ENCODE data around the gene RAB34. TPM values are rescaled to one million over a fixed set of nuclear protein-coding genes. Genes with fewer than 3 reads are reported as not detected.

RAB34 gene
- total and polyA plus RNA-seq, 7 donors = 7.8 to 21.0 (median 9.1) TPM

DNA sequence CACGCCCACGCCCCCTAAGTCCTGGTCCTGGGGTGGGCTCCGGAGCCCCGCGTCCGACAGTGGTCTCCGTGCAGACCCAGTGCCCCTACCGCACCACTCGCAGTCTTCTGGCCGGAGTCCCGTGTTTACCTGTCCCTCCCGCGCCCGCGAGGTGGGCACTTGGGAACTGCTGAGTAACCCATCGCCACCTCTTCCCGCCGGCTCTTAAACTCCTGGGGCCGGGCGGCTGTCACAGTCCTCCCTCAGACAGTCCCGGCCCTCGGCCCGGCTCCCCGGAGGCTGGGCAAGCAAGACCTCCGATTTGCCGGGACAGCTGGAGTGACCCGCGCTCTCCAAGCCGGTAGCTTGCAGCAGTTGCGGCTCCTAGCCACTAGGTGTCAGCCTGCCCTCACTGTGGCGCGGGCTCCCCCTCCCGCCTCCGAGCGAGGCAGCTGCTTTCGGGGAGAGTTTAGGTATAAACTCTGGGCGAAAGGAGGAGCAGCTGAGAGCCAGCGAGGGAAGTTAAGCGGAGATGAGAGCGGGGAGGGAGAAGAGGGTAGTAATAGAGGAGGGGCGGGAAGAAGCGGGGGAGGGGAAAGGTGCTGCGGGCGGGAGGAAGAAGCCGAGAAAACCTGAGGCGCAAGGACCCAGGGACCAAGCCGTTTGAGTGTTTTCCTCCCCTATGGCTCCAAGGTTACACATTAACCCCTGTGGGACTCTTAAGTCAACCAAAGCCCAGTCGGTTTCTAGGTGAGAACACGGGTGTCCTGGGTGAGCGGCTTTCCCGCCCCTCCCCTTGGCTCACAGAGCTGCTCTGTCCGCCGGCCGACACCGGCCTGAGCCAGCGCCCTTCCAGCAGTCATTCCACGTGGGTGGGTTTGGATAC, 9.2 kb upstream of the RAB34 start:
- 0% methylated on average over 56 to 57 of the region's 57 CpGs for WGBS, 3 donors
- ATAC-seq (peak; percentile 70 to 79 (median 75)), DNase-seq (peak; percentile 92 to 95)
- peaks cover 28% of the 10 kb centered on the region for H3K4me1 ChIP-seq
- peak overlapping the region; percentile 80 for H3K4me3 ChIP-seq
- intact Hi-C loops (cut with DNase I) = loop anchor here (1.0 to 10.0 kb wide), 3 partner anchors 23 to 388 kb away; partner anchors contain the start of gene DHRS13 (in 1 of the 2)
- peak overlapping the region; percentile 59 for H3K27ac ChIP-seq
- TF ChIP-seq CTCF (IDR thresholded peaks at IDR 0.05) = peak; percentile 99
- no peaks in the 10 kb centered on the region for H3K27me3 ChIP-seq (ENCODE audit: insufficient read depth in 3 of 3, low read length in 2 of 3)
- peaks cover 0 to 32% of the 10 kb centered on the region in 2 donors for H3K36me3 ChIP-seq (ENCODE audit: insufficient read depth in 1 of 2, low read depth in 1 of 2)
- H3K9me3 ChIP-seq = no peaks in the 10 kb centered on the region

DNA sequence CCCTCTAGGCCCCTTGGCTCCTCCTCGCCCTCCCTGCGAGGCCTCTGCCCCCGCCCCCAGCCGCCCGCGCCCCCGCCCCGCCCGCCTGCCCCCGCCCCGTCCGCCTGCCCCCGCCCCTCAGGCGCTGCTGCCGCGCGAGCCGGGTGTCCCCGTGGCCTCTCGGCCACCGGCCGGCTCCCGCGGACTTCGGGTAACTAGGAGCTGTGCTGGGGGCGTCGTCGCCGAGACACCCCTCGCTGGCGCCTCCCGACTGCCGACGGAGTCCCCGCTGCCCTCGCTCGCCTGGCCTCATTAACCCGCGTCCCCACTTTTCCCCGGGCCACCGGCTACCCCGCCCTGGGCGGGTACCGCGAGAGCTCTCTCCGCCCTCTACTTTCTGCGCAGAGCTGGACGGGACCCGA, 8.6 kb upstream of the RAB34 start, which contains the start of gene TLCD1:
TLCD1 (minus strand) TSS at position 8 of the 401 bp plus-strand sequence. CDS start 136 bp downstream, outside the sequence.
- peak; percentile 69 to 79 for DNase-seq
- Histone ChIP-seq H3K36me3 (ENCODE audit: insufficient read depth in 1 of 2, low read depth in 1 of 2) (peaks cover 0 to 38% of the 10 kb centered on the region in 2 donors), H3K4me1 (peaks cover 35% of the 10 kb centered on the region), H3K27ac (peak within 1 kb of the TSS; percentile 59), H3K9me3 (no peaks in the 10 kb centered on the region), H3K27me3 (ENCODE audit: insufficient read depth in 3 of 3, low read length in 2 of 3) (no peaks in the 10 kb centered on the region), H3K4me3 (peak within 1 kb of the TSS; percentile 80)
- no peak for TF ChIP-seq CTCF (IDR thresholded peaks at IDR 0.05)
- WGBS, 3 donors = 1% methylated on average over 16 to 49 of the region's 49 CpGs
- peak; percentile 8 to 33 (median 8) for ATAC-seq
- intact Hi-C loops (cut with DNase I) = loop anchor here (1.0 to 10.0 kb wide), 3 partner anchors 24 to 389 kb away; partner anchors contain the start of gene DHRS13 (in 1 of the 2)

DNA sequence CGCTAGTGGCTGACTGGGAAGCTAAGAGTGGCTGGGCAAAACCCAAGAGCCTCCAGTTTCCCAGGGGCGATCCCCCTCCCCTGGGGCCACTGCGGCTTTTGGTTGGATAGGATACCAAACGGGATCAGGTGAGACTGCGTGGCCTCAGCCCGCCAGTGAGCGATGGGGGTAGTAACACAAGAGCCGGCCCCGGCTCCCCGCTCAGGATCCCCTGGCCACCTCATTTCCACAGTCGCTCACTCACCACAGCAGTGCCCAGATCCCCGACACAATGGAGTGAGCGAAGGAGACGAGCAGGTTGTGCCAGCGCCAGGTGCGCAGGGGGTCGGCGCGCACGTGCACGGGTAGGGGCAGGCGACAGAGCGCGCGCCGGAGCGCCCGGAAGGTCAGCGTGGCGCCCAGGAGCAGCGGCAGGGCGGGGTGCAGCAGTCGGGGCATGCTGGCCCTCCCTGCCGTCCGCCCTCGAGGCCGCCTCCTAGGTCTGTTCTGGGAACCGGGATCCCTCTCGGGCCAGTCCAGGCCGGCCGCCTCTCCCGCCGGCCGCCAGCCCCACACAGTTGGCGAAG, 8.1 kb upstream of the RAB34 start:
- Histone ChIP-seq H3K27ac (no peak overlapping the region), H3K9me3 (no peaks in the 10 kb centered on the region), H3K36me3 (ENCODE audit: insufficient read depth in 1 of 2, low read depth in 1 of 2) (peaks cover 0 to 43% of the 10 kb centered on the region in 2 donors), H3K27me3 (ENCODE audit: insufficient read depth in 3 of 3, low read length in 2 of 3) (no peaks in the 10 kb centered on the region), H3K4me1 (peaks cover 39% of the 10 kb centered on the region), H3K4me3 (peak overlapping the region; percentile 80)
- intact Hi-C loops (cut with DNase I) = loop anchor here (1.0 to 10.0 kb wide), 3 partner anchors 25 to 389 kb away; partner anchors contain the start of gene DHRS13 (in 1 of the 2)
- DNase-seq (peak in 1 of 2 donors; percentile 75), ATAC-seq (peak in 3 of 4 donors; percentile 3 to 7 (median 6))
- 2 to 3% (median 2%) methylated on average over 32 to 45 of the region's 45 CpGs for WGBS, 3 donors
- TF ChIP-seq CTCF (IDR thresholded peaks at IDR 0.05) = no peak

GRCh38 chr17:28725166-28725659, 7.5 kb upstream of the RAB34 start:
- DNase-seq (no peak), ATAC-seq (no peak)
- Histone ChIP-seq H3K36me3 (ENCODE audit: insufficient read depth in 1 of 2, low read depth in 1 of 2) (peaks cover 0 to 44% of the 10 kb centered on the region in 2 donors), H3K27ac (no peak overlapping the region), H3K9me3 (no peaks in the 10 kb centered on the region), H3K27me3 (ENCODE audit: insufficient read depth in 3 of 3, low read length in 2 of 3) (no peaks in the 10 kb centered on the region), H3K4me3 (peak overlapping the region; percentile 80), H3K4me1 (peaks cover 40% of the 10 kb centered on the region)
- intact Hi-C loops (cut with DNase I) = loop anchor here (5.0 to 10.0 kb wide), 2 partner anchors 177 to 390 kb away; partner anchors contain the start of gene DHRS13 (in 1 of the 2)
- TF ChIP-seq CTCF (IDR thresholded peaks at IDR 0.05) = no peak
- 17 to 30% (median 21%) methylated on average over 20 of the region's 20 CpGs for WGBS, 3 donors

All from psoas muscle (tissue), 8 donors.